GM21360 (cell line): ENCODE measurements around the gene HIPK4.
"Not testable (repeated sequence)": the region's sequence is repeated elsewhere in the genome, so short reads cannot be mapped to it uniquely, and the experiment has no call there.

Experiments
- ATAC-seq: cut with Tn5 transposase; IDR thresholded peaks from one replicate; pipeline ENCODE4 v1.9.1; 2021; ENCODE audit warnings: mild to moderate bottlenecking, moderate library complexity; ENCODE audit not compliant: unreplicated experiment

The HIPK4 gene

GRCh38 chr19:40418040-40418439 is 28.1 kb upstream of the HIPK4 start:
- ATAC-seq, result no peak

- ATAC-seq, result no peak
These were observed 27.6 kb upstream of the HIPK4 start for GRCh38 chr19:40417643-40417981.

DNA sequence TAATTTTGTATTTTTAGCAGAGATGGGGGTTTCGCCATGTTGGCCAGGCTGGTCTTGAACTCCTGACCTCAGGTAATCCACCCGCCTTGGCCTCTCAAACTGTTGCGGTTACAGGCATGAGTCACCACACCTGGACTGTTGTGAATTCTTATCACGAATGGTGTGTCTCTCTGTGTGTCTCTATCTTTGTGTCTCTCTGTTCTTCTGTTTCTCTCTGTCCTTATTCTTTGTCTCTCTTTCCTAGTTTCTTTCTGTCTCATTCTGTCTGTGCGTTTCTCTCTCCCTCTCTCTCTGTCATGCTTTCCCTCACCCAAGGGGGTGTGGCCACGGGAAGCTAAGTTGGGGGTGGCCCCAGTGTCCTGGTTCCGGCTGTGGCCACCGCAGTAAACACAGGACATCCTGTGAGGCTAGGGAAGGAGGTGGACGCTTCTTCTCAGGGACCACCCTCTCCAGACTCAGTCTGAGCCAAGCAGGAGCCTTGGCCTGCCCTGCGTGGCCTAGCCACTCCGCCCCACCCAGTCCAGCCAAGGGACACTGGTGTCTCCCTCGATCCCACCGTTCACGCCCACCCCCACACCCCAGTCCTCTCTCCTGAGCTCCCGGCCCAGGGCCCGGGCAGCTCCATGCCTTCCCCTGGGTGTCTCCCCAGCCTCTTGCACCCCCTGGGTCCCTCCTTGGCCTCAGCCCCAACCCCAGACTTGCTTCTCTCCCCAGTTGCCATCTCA is 27.1 kb upstream of the HIPK4 start:
- ATAC-seq, result no peak

DNA sequence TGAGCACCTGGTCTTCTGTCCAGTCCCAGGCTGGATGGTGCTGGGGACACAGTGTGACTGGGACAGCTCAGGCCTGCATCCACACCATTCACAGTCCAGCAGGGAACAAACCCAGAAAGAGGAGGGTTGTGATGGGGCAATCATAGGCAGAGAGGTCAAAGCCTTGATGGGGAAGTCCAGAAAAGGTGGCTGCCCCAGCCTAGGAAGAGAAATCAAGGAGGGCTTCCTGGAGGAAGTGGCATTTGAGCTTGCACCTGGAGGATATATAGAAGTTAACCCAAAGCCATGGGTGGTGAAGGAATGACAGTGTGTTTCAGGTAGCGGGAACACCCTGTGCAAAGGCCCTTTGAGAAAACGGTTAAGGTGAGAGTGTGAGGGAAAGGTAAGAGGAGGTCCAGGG is 25.8 kb upstream of the HIPK4 start:
- ATAC-seq, result no peak

GRCh38 chr19:40414542-40415535 is 24.9 kb upstream of the HIPK4 start:
- no peak for ATAC-seq

DNA sequence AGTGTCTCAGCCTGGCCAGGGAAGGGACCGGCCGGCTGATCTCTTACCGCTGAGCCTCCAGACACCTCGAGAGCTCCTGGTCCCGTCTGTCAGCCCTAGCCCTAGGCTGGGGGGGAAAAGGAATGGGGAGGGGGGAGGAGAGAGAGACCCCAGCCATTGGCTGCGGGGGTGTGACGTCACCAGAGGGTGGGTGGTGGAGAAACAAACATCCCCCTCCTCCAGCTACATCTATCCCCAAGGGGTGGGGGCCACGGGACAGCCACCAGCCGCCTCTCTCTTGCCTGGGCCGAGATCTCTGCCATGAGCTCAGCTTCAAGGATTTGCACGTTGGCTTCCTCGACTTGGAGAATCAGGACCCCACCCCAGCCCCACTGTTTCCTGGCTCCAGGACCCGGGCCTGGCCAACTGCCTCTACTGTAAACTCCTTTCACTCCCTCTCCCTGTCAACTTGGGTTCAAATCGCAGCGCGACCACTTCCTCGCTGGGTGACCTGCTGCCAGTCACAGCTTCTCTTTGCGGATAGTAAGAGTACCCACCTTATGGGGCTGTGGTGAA is 23.4 kb upstream of the HIPK4 start, which contains the start of gene PRX:
PRX (minus strand) TSS at position 88 of the 555 bp plus-strand sequence. CDS start 5,446 bp downstream, outside the sequence.
- ATAC-seq, result no peak

DNA sequence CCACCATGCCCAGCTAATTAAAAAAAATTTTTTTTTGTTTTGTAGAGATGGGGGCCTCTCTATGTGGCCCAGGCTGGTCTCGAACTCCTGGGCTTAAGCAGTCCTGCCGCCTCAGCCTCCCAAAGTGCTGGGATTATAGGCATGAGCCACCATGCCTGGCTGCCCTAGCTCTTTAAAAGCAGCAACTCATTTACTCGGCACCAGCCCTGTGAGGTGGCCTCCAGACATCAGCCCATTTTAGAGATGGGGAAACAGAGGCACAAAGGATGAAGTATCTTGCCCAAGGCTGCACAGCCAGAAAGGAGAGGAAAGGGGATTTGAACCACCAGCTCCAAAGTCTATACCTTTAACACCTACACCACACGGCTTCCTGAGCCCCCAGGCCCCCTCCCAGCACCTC is 22.9 kb upstream of the HIPK4 start:
- ATAC-seq, result no peak

DNA sequence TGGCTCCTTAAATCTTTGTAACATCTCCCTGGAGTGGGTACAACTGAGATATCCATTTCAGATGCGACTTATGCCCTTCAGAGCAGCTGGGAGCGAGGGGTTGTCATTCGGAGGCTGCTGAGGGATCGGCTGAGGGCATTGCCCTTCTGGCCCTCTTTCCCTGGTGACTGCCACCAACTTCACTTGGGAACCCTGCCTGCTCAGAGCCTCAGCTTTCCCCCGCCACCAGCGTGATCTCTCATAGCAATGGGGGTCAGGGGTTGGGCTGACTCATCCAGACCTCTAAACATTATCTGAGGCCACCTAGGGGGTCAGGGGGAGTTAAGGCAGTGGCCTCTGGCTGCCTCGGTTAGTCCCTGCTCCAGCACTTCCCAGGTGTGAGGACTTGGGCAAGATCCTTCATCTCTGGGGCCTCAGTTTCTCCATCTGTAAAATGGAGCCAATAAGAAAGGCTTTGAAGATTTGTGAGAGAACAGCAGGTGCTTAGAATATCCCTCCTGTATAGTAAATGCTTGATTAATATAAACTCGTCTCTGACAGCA is 22.0 kb upstream of the HIPK4 start:
- no peak for ATAC-seq

- ATAC-seq, result no peak
These were observed 21.3 kb upstream of the HIPK4 start for GRCh38 chr19:40411125-40411842.

DNA sequence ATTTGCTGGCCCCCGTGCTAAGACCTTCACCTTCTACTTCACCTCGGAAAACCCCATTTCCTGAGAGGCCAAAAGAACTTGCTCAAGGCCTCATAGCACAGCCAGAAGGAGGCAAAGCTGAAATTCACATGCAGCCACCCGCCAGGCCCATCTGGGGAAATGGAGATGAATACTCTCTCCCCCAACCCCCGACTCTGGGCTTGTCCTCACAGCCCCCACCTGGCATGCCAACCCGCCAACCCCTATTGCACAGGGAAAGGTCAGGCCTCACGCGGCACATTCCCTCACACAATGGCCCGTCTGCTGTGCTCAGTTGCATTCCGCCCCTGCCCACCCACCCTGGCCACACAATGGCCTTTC is 20.0 kb upstream of the HIPK4 start:
- ATAC-seq, result no peak

- ATAC-seq, result not testable (repeated sequence)
These were observed 18.6 kb upstream of the HIPK4 start for GRCh38 chr19:40408598-40408925.

GRCh38 chr19:40407714-40408597 is 18.0 kb upstream of the HIPK4 start:
- ATAC-seq, result no peak

DNA sequence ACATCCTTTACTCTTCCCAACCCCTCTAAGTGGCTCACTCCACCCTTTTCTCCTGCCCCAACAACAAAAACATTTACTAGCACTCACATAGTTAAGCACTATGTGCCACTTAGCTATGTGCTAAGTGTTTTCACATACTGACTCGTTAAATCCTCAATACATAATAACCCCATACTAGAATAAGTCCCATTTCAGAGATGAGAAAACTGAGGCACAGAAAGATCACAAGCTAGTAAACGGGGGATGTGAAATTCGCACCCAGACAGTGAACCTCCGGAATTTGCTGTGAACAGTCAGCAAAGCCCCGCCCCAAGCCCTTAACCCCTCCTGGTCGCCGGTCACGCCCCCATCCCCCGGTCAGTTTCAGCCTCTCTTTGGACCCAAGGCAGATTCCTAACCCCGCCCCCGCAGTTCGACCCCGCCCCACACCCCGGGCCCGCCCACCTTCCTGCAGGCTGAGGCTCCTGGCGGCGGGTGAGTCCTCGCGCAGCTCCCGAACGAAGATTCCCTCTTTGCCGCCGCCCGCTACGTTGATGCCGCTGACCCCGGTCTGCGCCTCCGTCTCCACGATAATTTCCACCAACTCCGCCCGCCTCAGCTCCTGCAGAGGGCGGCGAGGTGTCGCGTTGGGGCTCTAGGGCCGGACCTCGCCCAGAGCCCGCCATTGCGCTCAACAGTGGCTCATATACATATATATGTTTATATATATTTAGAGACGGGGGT is 13.4 kb upstream of the HIPK4 start:
- peak; percentile 43 for ATAC-seq

DNA sequence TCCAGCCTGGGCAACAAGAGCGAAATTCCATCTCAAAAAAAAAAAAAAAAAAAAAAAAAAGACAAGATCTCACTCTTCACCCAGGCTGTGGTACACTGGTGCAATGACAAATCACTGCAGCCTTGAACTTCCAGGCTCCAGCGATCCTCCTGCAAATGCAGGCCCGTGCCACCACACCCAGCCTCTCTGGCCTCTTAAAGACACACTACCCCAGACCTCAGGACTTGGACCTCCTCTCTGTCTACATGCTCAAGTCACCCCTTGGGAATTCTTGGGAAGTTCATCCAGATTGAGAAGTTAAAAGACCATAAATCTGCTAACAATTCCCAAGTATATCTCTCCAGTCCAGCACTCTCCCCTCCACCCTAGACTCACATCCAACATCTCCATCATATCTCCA is 10.6 kb upstream of the HIPK4 start:
- no peak for ATAC-seq

GRCh38 chr19:40398417-40399131 is 8.6 kb upstream of the HIPK4 start:
- no peak for ATAC-seq

GRCh38 chr19:40397568-40397906 is 7.6 kb upstream of the HIPK4 start:
- ATAC-seq, result no peak

GRCh38 chr19:40396886-40397567 is 7.0 kb upstream of the HIPK4 start:
- no peak for ATAC-seq

DNA sequence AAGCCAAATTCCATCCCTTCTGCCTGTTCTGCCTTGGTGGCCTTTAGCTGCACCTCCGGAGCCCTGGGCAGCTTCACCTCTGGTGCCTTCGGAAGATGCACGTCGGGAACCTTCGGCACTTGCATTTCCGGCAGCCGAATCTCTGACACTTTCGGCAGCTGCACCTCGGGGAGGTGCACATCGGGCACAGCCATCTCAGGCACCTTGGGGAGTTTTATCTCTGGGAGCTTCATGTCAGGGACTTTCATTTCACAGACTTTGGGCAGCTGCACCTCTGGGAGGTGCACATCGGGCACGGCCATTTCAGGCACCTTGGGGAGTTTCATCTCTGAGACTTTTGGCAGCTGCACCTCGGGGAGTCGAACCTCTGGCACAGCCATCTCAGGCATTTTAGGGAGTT is 6.0 kb upstream of the HIPK4 start:
- ATAC-seq, result no peak
